Measurements from ENCODE around the gene OR7C1. TPM values are rescaled to one million over a fixed set of nuclear protein-coding genes. Genes with fewer than 3 reads are reported as not detected.

Gene OR7C1
- total and polyA plus RNA-seq, 2 donors from 2014 or later: 0.19 TPM; not detected in 1

- H3K36me3 ChIP-seq (ENCODE audit: control insufficient read depth in 2 of 3, insufficient read depth in 3 of 3, low read length in 3 of 3): no peaks in the 10 kb centered on the region
- intact Hi-C loops (cut with DNase I): no loop called here
- no peak for FAIRE-seq
- no peak overlapping the region for H3K4me3 ChIP-seq (ENCODE audit: low read length in 3 of 3)
- H3K9me3 ChIP-seq (ENCODE audit: control insufficient read depth in 2 of 3, insufficient read depth in 1 of 3, low read length in 3 of 3): no peaks in the 10 kb centered on the region
- TF ChIP-seq CTCF (IDR thresholded peaks at IDR 0.05; ENCODE audit: borderline replicate concordance, extremely low read depth, insufficient read depth): no peak
- peak in 3 of 5 donors; percentile 3 to 20 (median 17) for DNase-seq
- H3K27me3 ChIP-seq (ENCODE audit: control insufficient read depth, insufficient read depth, low read length): no peaks in the 10 kb centered on the region
- no peak overlapping the region for H3K9ac ChIP-seq (ENCODE audit: low read length in 3 of 3)
- H3K4me1 ChIP-seq (ENCODE audit: control insufficient read depth in 2 of 3, insufficient read depth in 2 of 3, low read depth in 1 of 3, low read length in 3 of 3): no peaks in the 10 kb centered on the region
- no peak overlapping the region for H3K27ac ChIP-seq (ENCODE audit: low read depth in 2 of 2, low read length in 2 of 2)
These were observed 76.2 kb downstream of the OR7C1 start for GRCh38 chr19:14758816-14759215.

- DNase-seq: no peak
- H3K36me3 ChIP-seq (ENCODE audit: control insufficient read depth in 2 of 3, insufficient read depth in 3 of 3, low read length in 3 of 3): no peaks in the 10 kb centered on the region
- H3K4me3 ChIP-seq (ENCODE audit: low read length in 3 of 3): no peak overlapping the region
- no peak for TF ChIP-seq CTCF (IDR thresholded peaks at IDR 0.05; ENCODE audit: borderline replicate concordance, extremely low read depth, insufficient read depth)
- H3K4me1 ChIP-seq (ENCODE audit: control insufficient read depth in 2 of 3, insufficient read depth in 2 of 3, low read depth in 1 of 3, low read length in 3 of 3): no peaks in the 10 kb centered on the region
- H3K27ac ChIP-seq (ENCODE audit: low read depth in 2 of 2, low read length in 2 of 2): no peak overlapping the region
- intact Hi-C loops (cut with DNase I): no loop called here
- no peaks in the 10 kb centered on the region for H3K9me3 ChIP-seq (ENCODE audit: control insufficient read depth in 2 of 3, insufficient read depth in 1 of 3, low read length in 3 of 3)
- no peak for FAIRE-seq
- H3K9ac ChIP-seq (ENCODE audit: low read length in 3 of 3): no peak overlapping the region
- H3K27me3 ChIP-seq (ENCODE audit: control insufficient read depth, insufficient read depth, low read length): no peaks in the 10 kb centered on the region
These were observed 86.4 kb downstream of the OR7C1 start for GRCh38 chr19:14748601-14749000.

Other genes starting within 250 kb of the OR7C1 start
- gene ADGRE3, start 160.3 kb downstream of the OR7C1 start, total RNA-seq: 0.25 TPM
- not detected for gene ADGRE3, start 160.3 kb downstream of the OR7C1 start, polyA plus RNA-seq (ENCODE audit: insufficient read depth, low read depth, low replicate concordance)
- gene ZNF333, start 145.1 kb downstream of the OR7C1 start, total RNA-seq: 20.8 TPM
- 4.1 TPM for gene ZNF333, start 145.1 kb downstream of the OR7C1 start, polyA plus RNA-seq (ENCODE audit: insufficient read depth, low read depth, low replicate concordance)
- 10.4 TPM for gene ADGRE2, start 56.6 kb downstream of the OR7C1 start, total RNA-seq
- gene ADGRE2, start 56.6 kb downstream of the OR7C1 start, polyA plus RNA-seq (ENCODE audit: insufficient read depth, low read depth, low replicate concordance): 0.15 TPM
- not detected for gene OR7A5, start within 50 bp of the OR7C1 start, total RNA-seq
- not detected for gene OR7A5, start within 50 bp of the OR7C1 start, polyA plus RNA-seq (ENCODE audit: insufficient read depth, low read depth, low replicate concordance)
- gene OR7A10, start 13.7 kb upstream of the OR7C1 start, total RNA-seq: not detected
- gene OR7A10, start 13.7 kb upstream of the OR7C1 start, polyA plus RNA-seq (ENCODE audit: insufficient read depth, low read depth, low replicate concordance): not detected
- gene OR7A17, start 50.9 kb upstream of the OR7C1 start, total RNA-seq: not detected
- not detected for gene OR7A17, start 50.9 kb upstream of the OR7C1 start, polyA plus RNA-seq (ENCODE audit: insufficient read depth, low read depth, low replicate concordance)
- not detected for gene OR7C2, start 106.3 kb upstream of the OR7C1 start, total RNA-seq
- gene OR7C2, start 106.3 kb upstream of the OR7C1 start, polyA plus RNA-seq (ENCODE audit: insufficient read depth, low read depth, low replicate concordance): not detected
- not detected for gene SLC1A6, start 144.7 kb upstream of the OR7C1 start, total RNA-seq
- gene SLC1A6, start 144.7 kb upstream of the OR7C1 start, polyA plus RNA-seq (ENCODE audit: insufficient read depth, low read depth, low replicate concordance): not detected
- 0.16 TPM for gene CASP14, start 214.3 kb upstream of the OR7C1 start, total RNA-seq
- gene CASP14, start 214.3 kb upstream of the OR7C1 start, polyA plus RNA-seq (ENCODE audit: insufficient read depth, low read depth, low replicate concordance): not detected
- not detected for gene OR1I1, start 247.0 kb upstream of the OR7C1 start, total RNA-seq
- gene OR1I1, start 247.0 kb upstream of the OR7C1 start, polyA plus RNA-seq (ENCODE audit: insufficient read depth, low read depth, low replicate concordance): not detected

Measured in kidney (tissue), 14 donors.